HG03280 (cell line): ENCODE measurements around the gene GNAL.
"Not testable (repeated sequence)": the region's sequence is repeated elsewhere in the genome, so short reads cannot be mapped to it uniquely, and the experiment has no call there.

Experiments used
- ATAC-seq: cut with Tn5 transposase; IDR thresholded peaks from one replicate; pipeline ENCODE4 v1.9.1; 2021; ENCODE audit warnings: mild to moderate bottlenecking, moderate library complexity; ENCODE audit not compliant: unreplicated experiment

The GNAL gene

GRCh38 chr18:11868230-11868629 is 179.2 kb downstream of the GNAL start:
- ATAC-seq = no peak

DNA sequence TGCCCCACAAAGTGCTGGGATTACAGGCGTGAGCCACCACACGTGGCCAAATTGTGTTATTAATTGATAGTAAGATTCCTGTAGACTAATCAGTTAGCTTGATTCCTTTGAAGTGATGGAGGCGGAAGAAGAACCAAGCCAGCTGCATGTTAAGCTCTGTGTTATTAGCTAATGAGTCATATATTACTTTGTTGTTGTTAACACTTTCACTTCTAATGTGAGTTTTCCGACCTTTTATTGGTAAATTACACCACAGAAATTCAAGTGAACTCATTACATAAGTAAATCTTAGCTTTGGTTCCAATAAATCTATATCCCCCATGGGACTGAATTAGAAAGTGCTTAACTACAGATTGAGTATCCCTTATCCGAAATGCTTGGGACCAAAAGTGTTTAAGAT is 182.4 kb downstream of the GNAL start:
- no peak for ATAC-seq

GRCh38 chr18:11872479-11873136 is 183.5 kb downstream of the GNAL start:
- no peak for ATAC-seq

- no peak for ATAC-seq
These were observed 184.7 kb downstream of the GNAL start for GRCh38 chr18:11873670-11874340.

GRCh38 chr18:11874676-11875075 is 185.6 kb downstream of the GNAL start:
- no peak for ATAC-seq

- ATAC-seq = no peak
These were observed 188.6 kb downstream of the GNAL start for GRCh38 chr18:11877497-11878135.

GRCh38 chr18:11880586-11881304 is 191.7 kb downstream of the GNAL start:
- ATAC-seq = no peak

- no peak for ATAC-seq
These were observed 193.6 kb downstream of the GNAL start for GRCh38 chr18:11882636-11883035.

- no peak for ATAC-seq
These were observed 194.1 kb downstream of the GNAL start for GRCh38 chr18:11883153-11883552.

DNA sequence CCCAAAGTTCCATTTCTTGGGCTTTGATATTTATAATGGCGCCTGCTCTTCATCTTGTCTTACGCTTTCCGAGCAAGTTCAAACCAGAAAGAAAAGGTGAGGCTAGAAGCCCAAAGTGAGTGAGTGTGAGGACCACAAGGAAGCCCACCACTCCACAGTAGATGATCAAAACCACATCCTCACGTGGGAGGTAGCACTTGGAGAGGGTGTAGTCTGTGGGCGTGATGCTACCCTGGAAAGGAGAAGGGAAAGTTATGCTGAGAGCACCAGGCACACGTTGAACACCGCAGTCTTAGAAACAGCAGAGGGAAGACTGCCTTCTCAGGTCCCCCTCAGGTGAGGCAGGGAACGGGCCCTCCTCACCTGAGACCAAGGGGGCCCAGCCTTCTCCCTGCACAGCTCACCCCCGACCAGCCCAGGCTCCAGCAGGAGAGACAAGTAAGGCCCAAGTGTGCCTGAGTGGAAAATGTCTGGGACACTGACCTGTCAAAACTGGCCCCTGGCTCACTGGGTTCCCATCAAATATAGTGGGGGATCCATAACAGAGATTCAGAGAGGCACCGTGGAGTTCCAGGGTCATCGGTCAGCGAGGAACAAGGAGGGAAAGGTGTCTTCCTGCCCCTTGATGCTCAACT is 195.4 kb downstream of the GNAL start:
- no peak for ATAC-seq

- ATAC-seq = no peak
These were observed 196.3 kb downstream of the GNAL start for GRCh38 chr18:11885278-11885947.

- ATAC-seq = no peak
These were observed 197.6 kb downstream of the GNAL start for GRCh38 chr18:11886577-11887110.

DNA sequence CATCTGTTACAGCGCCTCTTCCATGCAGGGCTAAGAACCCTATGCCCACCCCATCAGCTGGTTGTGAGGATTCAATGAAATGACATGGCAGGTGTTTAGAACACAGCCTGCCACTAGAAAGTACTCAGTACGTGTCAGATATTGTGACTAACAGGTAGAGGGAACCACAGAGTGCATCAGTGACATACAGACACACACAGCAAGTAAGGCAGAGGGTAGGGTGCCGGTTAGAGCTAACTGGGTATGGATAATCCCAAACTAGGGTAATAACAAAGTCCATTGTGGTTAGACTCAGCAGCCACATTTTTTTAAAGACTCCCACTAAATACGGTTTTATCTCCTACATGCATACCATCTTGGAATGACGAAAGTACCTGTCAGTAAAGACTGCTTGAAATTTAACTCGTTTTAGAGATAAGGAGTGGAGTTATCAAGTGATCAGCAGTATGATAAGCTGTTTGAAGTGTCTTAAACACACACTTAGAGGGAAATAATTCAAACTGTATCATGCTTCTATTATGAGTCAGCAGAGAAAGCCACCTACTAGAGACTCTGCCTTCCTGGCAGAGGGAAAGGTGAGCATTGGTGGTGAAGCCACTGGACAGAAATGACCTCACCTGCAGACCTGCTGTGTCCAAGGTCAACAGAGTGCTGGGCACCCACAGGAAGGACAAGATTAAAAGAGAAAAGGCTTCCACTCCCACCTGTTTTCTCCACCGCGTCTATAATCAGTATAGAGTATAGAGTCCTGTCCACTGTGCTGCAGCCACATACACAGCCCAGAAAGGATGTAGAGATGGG is 198.5 kb downstream of the GNAL start:
- ATAC-seq = no peak

DNA sequence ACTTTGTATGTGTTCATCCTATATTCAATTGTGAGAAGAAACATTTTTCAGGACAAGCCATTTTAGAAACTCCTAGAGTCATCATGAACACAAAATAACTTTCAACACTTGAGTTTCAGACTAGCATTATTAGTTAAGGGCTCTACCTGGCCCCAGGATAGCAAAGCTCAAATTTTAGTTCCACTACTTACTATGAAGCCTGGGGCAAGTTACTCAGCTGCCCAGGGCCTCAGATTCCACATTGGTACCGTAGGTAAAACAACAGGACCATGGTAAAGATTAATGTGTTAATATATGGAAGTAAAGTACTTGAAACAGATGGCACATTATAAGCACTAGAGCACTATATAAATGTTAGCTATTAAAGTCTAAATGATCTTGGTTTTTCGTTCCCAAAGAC is 199.7 kb downstream of the GNAL start:
- no peak for ATAC-seq

DNA sequence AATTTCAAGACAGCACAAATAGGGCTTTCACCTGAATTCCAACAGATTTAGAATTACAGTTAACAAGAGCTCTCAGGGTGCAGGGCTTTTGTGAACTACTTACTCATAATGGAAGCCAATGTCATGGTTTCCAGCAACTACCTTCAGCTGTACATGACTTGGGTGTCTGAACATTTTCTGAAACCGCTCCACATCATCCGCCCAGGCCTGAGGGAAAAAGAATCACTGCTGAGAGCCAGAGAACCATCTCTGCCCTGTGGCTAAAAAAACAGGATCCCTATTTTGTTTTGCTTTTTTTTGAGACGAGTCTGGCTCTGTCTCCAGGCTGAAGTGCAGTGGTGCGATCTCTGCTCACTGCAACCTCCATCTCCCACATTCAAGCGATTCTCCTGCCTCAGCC is 200.2 kb downstream of the GNAL start:
- no peak for ATAC-seq

DNA sequence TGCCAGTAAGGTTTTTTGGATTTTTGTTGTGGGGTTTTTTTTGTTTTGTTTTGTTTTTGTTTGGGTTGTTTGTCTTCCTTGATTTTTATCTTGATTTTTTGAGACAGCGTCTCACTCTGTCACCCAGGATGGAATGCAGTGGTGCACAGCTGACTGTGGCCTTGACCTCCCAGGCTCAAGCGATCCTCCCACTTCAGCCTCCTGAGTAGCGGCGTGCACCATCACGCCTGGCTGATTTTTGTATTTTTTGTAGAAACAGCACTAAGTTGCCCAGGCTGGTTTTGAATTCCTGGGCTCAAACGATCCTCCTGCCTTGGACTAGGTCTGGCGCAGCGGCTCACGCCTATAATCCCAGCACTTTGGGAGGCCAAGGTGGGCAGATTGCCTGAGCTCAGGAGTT is 202.7 kb downstream of the GNAL start:
- no peak for ATAC-seq

GRCh38 chr18:11892438-11892837 is 203.4 kb downstream of the GNAL start:
- ATAC-seq = not testable (repeated sequence)

DNA sequence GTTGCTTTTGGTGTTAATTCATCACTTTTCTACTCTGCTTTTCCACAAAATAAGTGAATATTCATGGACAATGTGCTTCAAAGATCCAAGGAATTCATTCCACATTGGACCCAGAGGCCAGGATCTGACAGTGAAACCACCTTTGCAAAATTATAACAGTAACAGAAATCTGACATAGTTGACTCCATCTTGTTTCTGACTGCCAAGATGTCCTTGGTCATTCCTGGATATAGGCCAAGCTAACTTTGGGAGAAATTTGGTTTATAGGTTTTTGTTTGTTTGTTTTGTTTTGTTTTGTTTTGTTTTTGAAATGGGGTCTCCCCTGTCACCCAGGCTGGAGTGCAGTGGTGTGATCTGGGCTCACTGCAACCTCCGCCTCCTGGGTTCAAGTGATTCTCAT is 208.7 kb downstream of the GNAL start:
- ATAC-seq = no peak

GRCh38 chr18:11899063-11899462 is 210.0 kb downstream of the GNAL start:
- no peak for ATAC-seq
